ENCODE results near the gene CDH4.
"Not testable (repeated sequence)": the region's sequence is repeated elsewhere in the genome, so short reads cannot be mapped to it uniquely, and the experiment has no call there.

The CDH4 gene

GRCh38 chr20:61478611-61479305 is 226.7 kb downstream of the CDH4 start:
- no peak for TF ChIP-seq ZNF274 (IDR thresholded peaks at IDR 0.05; ENCODE audit: low read depth, low read length)
- H3K4me3 ChIP-seq (ENCODE audit: low read length) = no peak overlapping the region

DNA sequence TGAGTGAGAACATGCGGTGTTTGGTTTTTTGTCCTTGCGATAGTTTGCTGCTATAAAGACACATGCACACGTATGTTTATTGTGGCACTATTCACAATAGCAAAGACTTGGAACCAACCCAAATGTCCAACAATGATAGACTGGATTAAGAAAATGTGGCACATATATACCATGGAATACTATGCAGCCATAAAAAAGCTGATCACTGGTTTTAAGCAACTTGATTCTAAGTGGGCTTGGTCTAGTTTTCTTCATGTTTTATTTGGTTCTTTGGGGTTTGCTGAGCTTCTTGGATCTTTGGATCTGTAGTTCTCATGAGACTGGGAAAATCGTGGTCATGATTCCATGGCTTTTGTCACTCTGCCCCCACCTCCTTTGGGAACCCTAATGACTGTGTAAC is 227.4 kb downstream of the CDH4 start:
- not testable (repeated sequence) for H3K4me3 ChIP-seq (ENCODE audit: low read length)

DNA sequence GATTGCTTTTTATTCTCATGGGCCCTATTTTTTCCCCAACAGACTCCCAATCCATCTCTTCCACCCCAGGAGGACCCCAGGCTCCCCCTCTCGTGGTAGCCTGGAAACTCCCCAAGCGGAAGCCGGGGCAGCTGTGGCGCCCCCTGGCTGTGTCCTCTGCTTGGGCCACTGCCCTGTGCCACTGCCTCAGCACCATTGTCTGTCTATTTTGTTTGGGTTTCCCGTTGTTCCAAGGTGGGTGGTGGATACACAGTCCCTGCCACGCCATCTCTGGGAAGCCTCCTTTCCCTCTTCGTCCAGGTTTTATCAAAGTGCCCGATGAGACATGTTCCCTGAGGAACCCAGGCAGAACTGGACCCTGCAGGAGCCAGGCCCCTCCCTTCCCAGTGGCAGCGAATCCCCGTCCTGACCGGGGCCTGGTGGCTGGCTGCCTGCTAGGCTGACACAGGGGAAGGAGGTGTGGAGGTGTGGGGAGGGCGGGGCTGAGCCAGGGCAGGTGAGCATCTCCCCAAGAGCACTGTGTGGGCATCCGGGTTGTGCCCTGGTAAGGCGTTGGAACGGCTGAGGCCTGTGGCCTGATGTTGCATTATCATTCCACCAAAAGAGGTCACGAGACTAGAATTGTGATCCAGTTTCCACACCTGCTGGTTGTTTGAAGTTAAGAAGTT is 228.2 kb downstream of the CDH4 start:
- no peak overlapping the region for H3K4me3 ChIP-seq (ENCODE audit: low read length)
- TF ChIP-seq ZNF274 (IDR thresholded peaks at IDR 0.05; ENCODE audit: low read depth, low read length) = no peak

DNA sequence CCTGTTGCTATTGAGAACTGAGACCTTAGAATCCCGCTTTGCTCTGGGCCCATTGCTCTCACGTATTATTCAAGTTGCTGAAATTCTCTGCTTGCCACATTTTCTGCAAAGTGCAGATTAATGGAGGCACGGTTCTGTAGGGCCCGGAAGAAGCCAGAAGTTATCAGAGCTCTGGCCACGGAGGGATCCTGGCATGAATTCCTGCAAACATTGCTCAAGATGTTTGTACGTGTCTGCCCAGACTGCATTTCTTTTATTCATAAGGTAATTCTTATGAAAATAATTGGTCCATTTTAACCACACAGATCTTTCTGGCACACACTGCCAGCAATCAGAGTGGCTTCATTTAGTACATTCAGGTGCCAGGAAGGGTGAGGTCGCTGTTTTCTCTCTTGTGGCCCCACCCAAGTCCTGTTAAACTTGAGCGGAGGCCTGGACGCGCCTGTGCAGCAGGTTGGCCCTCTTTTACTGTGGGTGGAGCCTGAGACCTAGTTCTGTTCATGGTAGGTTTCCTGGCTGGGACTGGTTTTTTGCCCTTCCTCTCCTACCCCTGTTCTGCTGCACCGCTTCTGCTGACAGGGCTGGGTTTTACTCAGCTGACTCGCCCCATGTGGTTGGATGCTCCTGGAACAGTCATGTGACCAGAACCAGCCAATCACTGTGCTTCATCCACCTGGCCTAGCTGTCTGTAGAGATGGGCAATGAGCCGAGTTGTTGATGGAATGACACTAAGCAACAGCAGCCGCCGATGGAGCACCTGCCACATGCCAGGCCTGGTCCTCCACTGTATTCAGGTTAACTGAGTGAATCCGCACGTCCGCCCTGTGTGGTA is 230.2 kb downstream of the CDH4 start:
- no peak overlapping the region for H3K4me3 ChIP-seq (ENCODE audit: low read length)
- TF ChIP-seq ZNF274 (IDR thresholded peaks at IDR 0.05; ENCODE audit: low read depth, low read length) = no peak

- TF ChIP-seq ZNF274 (IDR thresholded peaks at IDR 0.05; ENCODE audit: low read depth, low read length) = no peak
- no peak overlapping the region for H3K4me3 ChIP-seq (ENCODE audit: low read length)
These were observed 230.8 kb downstream of the CDH4 start for GRCh38 chr20:61482901-61483300.

DNA sequence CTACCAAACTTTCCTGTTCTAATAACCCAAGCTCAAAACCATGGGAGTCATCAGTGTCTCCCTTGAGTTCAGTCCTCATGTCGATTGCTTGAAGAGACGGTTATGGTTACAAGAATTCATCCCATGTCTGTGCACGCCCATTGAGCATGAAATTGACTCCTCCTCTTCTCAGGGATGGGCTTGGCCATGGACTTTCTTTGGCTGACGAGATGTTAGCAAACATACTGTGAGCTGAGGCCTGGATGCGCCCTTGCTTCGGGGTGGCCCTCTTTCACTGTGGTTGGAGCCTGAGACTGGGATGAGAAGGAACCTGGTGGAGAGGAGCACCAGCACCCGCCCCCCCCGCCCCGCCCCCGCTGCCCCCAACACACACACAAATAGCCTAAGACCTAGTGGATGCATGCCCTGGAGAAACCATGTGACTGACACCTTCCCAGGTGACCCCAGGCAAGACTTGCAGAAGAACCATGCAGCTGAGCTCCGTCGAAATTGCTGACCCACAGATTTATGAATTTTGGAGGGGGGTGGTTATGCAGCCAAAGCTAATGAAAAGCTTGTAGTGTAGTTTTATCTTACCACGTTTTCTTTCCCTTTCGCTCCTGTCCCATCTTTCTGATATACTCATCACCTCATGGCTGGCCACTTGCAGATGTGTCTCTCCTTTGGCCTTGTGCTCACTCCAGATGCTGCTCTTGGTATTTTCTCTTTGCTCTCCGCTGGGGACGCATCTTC is 231.4 kb downstream of the CDH4 start:
- no peak for TF ChIP-seq ZNF274 (IDR thresholded peaks at IDR 0.05; ENCODE audit: low read depth, low read length)
- no peak overlapping the region for H3K4me3 ChIP-seq (ENCODE audit: low read length)

DNA sequence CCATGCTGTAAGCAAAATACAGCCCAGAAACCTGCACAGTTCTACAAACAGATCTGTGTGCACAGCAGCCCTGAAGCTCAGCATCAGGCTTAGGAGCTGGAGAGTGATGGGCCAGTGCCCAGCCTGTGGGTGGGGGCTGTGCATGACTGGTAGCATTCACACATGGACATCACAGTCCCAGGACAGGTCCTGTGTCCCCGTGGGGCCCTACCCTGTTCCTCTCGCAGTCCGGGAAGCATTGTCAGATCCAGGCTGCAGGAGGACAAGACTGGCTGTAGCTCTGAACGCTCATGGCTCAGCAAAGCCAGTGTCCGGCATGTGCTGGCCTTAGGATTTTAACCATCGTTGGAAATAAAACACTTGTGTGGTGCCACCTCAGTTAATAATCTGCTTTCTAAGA is 234.1 kb downstream of the CDH4 start:
- H3K4me3 ChIP-seq (ENCODE audit: low read length) = no peak overlapping the region
- no peak for TF ChIP-seq ZNF274 (IDR thresholded peaks at IDR 0.05; ENCODE audit: low read depth, low read length)

DNA sequence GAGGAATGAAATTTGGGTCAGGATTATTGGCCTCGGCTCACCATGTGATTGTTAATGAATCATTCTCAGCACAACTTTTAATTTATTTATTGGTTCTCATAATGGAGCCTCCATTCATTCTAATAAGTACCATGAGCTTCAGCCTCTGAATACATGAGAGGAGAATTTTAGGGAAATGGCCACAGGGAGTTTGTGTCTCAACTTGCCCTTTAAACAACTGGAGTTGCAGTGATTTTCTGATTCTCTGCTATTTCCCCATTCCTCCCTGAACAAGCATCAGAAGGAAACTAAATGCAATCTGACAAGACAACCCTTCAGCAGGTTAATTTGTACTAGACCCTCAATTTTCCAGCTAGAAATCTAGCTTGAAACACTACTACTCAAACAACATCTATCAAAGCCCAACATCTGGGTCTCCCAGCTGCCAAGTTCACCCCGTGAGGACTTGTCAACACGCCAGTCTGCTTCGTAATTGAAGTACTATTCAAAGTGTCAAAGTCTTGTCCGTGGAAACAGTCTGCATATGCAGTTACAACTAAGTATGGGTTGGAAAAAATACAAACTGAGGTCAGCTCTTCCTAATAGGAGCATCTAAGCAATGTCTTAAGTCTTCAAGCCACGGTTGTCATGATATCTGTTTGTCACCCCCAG is 235.4 kb downstream of the CDH4 start:
- no peak overlapping the region for H3K4me3 ChIP-seq (ENCODE audit: low read length)
- no peak for TF ChIP-seq ZNF274 (IDR thresholded peaks at IDR 0.05; ENCODE audit: low read depth, low read length)

DNA sequence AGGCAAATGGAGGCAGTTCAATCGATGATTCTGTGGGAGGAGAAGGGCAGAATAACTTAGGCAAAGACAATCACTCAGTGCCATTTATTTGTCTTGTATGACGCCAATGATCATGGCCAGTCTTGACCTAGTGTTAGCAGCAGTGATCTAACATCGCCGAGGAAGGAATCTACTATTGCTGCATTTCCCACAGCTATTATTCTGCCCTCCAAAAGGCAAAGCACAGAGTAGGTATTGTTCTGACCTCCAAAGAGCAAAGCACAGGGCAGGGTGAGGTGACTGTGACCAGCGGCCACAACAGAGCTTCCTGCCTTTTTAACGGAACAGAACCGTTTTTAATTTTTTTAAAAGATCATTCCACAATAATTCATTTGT is 235.9 kb downstream of the CDH4 start:
- H3K4me3 ChIP-seq (ENCODE audit: low read length) = no peak overlapping the region
- TF ChIP-seq ZNF274 (IDR thresholded peaks at IDR 0.05; ENCODE audit: low read depth, low read length) = no peak

GRCh38 chr20:61490721-61491120 is 238.7 kb downstream of the CDH4 start:
- H3K4me3 ChIP-seq (ENCODE audit: low read length) = no peak overlapping the region
- TF ChIP-seq ZNF274 (IDR thresholded peaks at IDR 0.05; ENCODE audit: low read depth, low read length) = no peak

- no peak for TF ChIP-seq ZNF274 (IDR thresholded peaks at IDR 0.05; ENCODE audit: low read depth, low read length)
These were observed 240.0 kb downstream of the CDH4 start for GRCh38 chr20:61492065-61492464.

GRCh38 chr20:61493798-61494305 is 241.8 kb downstream of the CDH4 start:
- no peak for TF ChIP-seq ZNF274 (IDR thresholded peaks at IDR 0.05; ENCODE audit: low read depth, low read length)

More at GRCh38 chr20:61492065-61492464, 240.0 kb downstream of the CDH4 start:
- no peak overlapping the region for H3K4me3 ChIP-seq (ENCODE audit: low read length)

GRCh38 chr20:61494763-61495575 is 242.9 kb downstream of the CDH4 start:
- H3K4me3 ChIP-seq (ENCODE audit: low read length) = no peak overlapping the region
- TF ChIP-seq ZNF274 (IDR thresholded peaks at IDR 0.05; ENCODE audit: low read depth, low read length) = no peak

More at GRCh38 chr20:61493798-61494305, 241.8 kb downstream of the CDH4 start:
- no peak overlapping the region for H3K4me3 ChIP-seq (ENCODE audit: low read length)

All from GM08714 (cell line).